CD4-positive, alpha-beta T cell (primary cell): Measurements from ENCODE around the gene POLR2J3. TPM values are rescaled to one million over a fixed set of nuclear protein-coding genes. Genes with fewer than 3 reads are reported as not detected.
"Not testable (repeated sequence)": the region's sequence is repeated elsewhere in the genome, so short reads cannot be mapped to it uniquely, and the experiment has no call there.

ENCODE experiments used
- ATAC-seq: fragments of 200-7000 bp; cut with Tn5 transposase; one replicate; pipeline ENCODE4 v1.10.0; 2022; ENCODE audit warnings: mild to moderate bottlenecking; ENCODE audit not compliant: poor library complexity
- CTCF ChIA-PET: fragments of 350-600 bp; sonication (Branson Sonifier 250); formaldehyde crosslinking; loops from one replicate; lab custom pipeline; 2021; ENCODE audit warnings: antibody characterized with exemption, inconsistent platforms; lab: Charles Lee
- POLR2A ChIA-PET: fragments of 350-600 bp; sonication (Branson Sonifier 250); formaldehyde crosslinking; loops from one replicate; lab custom pipeline; 2021; ENCODE audit warnings: antibody characterized with exemption, inconsistent platforms; lab: Charles Lee
- DNase-seq, 14 experiments: peaks; one replicate each; pipeline ENCODE4 v3.0.0-alpha.2; 2013 to 2020; ENCODE audit warnings: mixed read lengths in 2 of 14
- H3K27ac ChIP-seq, 2 donors: one replicate each; pipeline versions ENCODE4 v1.5.1 to v1.7.0; 2013; ENCODE audit warnings: low read length in 2 of 2, low read depth in 1 of 2, mild to moderate bottlenecking in 1 of 2
- H3K27me3 ChIP-seq, 2 experiments: 1 replicate in 1 of 2; 2 replicates in 1 of 2; pipeline versions ENCODE4 v1.6.1 to v1.7.0; 2013; ENCODE audit warnings: low read length in 2 of 2, control low read depth in 1 of 2, mild to moderate bottlenecking in 1 of 2, moderate library complexity in 1 of 2; ENCODE audit not compliant: insufficient read depth in 2 of 2, control insufficient read depth in 1 of 2
- H3K36me3 ChIP-seq: one replicate; pipeline ENCODE4 v1.6.1; 2013; ENCODE audit warnings: low read length, control low read depth; ENCODE audit not compliant: insufficient read depth
- H3K4me1 ChIP-seq: one replicate; pipeline ENCODE4 v1.6.1; 2013; ENCODE audit warnings: low read length, control low read depth; ENCODE audit not compliant: insufficient read depth
- H3K4me3 ChIP-seq: one replicate; pipeline ENCODE4 v1.5.1; 2013; ENCODE audit warnings: mild to moderate bottlenecking, low read length, moderate library complexity
- H3K9me3 ChIP-seq, 2 experiments: 1 replicate in 1 of 2; 2 replicates in 1 of 2; pipeline versions ENCODE4 v1.6.1 to v1.7.0; 2013; ENCODE audit warnings: low read length in 2 of 2, mild to moderate bottlenecking in 2 of 2, control low read depth in 1 of 2, moderate library complexity in 1 of 2; ENCODE audit not compliant: control insufficient read depth in 1 of 2, insufficient read depth in 1 of 2
- H3K27ac Mint-ChIP-seq: one replicate; pipeline ENCODE4 v1.8.0; 2020; ENCODE audit warnings: mixed read lengths
- H3K27me3 Mint-ChIP-seq: one replicate; pipeline ENCODE4 v1.8.0; 2021; ENCODE audit warnings: mixed read lengths
- H3K36me3 Mint-ChIP-seq: one replicate; pipeline ENCODE4 v1.8.0; 2021; ENCODE audit warnings: low read depth, mixed read lengths
- H3K4me1 Mint-ChIP-seq: one replicate; pipeline ENCODE4 v1.8.0; 2021; ENCODE audit warnings: low read depth, mixed read lengths
- H3K4me3 Mint-ChIP-seq: one replicate; pipeline ENCODE4 v1.8.0; 2020; ENCODE audit warnings: mild to moderate bottlenecking, mixed read lengths
- H3K9me3 Mint-ChIP-seq: one replicate; pipeline ENCODE4 v1.8.0; 2020; ENCODE audit warnings: mixed read lengths
- intact Hi-C, 2 experiments: fragments of 100-400 bp; cut with DNase I in 1 of 2; cut with micrococcal nuclease in 1 of 2; formaldehyde crosslinking; loops; one replicate each; pipeline versions ENCODE4 v1.15.1 to v1.9.0; 2023 to 2025; cut with DNase I, micrococcal nuclease
- total RNA-seq, 174 experiments: library from RNA in 2 of 174; stranded (reverse) in 2 of 174; gene quantifications; one replicate each; pipeline ENCODE4 v1.2.3 and lab custom pipeline; 2021 to 2026

The POLR2J3 gene
- total RNA-seq, 2 experiments from 2014 or later, result 82.5 to 90.6 TPM

- ATAC-seq, H3K9me3 Mint-ChIP-seq, H3K27me3 Mint-ChIP-seq, DNase-seq, H3K4me1 ChIP-seq, intact Hi-C loops, H3K4me3 Mint-ChIP-seq, H3K4me1 Mint-ChIP-seq, H3K9me3 ChIP-seq, POLR2A ChIA-PET, H3K36me3 ChIP-seq, H3K27ac ChIP-seq, CTCF ChIA-PET, H3K36me3 Mint-ChIP-seq, H3K4me3 ChIP-seq, H3K27ac Mint-ChIP-seq, H3K27me3 ChIP-seq: not testable (repeated sequence)
Observed at GRCh38 chr7:102550808-102551422, 21.5 kb downstream of the POLR2J3 start, which contains the start of gene SPDYE2. Gene SPDYE2, plus strand, starts transcription at chr7:102551226. Its CDS starts 2,030 bp downstream, at chr7:102553256.

GRCh38 chr7:102546353-102546752, 26.0 kb downstream of the POLR2J3 start:
- CTCF ChIA-PET, H3K27ac Mint-ChIP-seq, H3K36me3 Mint-ChIP-seq, H3K4me1 Mint-ChIP-seq, H3K27me3 ChIP-seq, H3K27ac ChIP-seq, ATAC-seq, H3K27me3 Mint-ChIP-seq, H3K4me3 ChIP-seq, H3K36me3 ChIP-seq, H3K4me3 Mint-ChIP-seq, H3K9me3 Mint-ChIP-seq, H3K9me3 ChIP-seq, intact Hi-C loops, POLR2A ChIA-PET, DNase-seq, H3K4me1 ChIP-seq: not testable (repeated sequence)

- H3K9me3 Mint-ChIP-seq, CTCF ChIA-PET, intact Hi-C loops, H3K36me3 ChIP-seq, H3K27ac Mint-ChIP-seq, ATAC-seq, H3K4me1 ChIP-seq, H3K36me3 Mint-ChIP-seq, H3K27me3 ChIP-seq, POLR2A ChIA-PET, H3K27me3 Mint-ChIP-seq, H3K4me3 ChIP-seq, H3K4me3 Mint-ChIP-seq, H3K9me3 ChIP-seq, H3K4me1 Mint-ChIP-seq, H3K27ac ChIP-seq: not testable (repeated sequence)
- DNase-seq, result peak in 1 of 14 experiments; percentile 29
Observed at GRCh38 chr7:102545288-102545687, 27.1 kb downstream of the POLR2J3 start.

GRCh38 chr7:102544372-102544771, 28.0 kb downstream of the POLR2J3 start:
- not testable (repeated sequence) for ATAC-seq, H3K4me1 Mint-ChIP-seq

GRCh38 chr7:102543596-102543995, 28.8 kb downstream of the POLR2J3 start, which contains the start of gene UPK3BL2:
Gene UPK3BL2, minus strand, starts transcription at chr7:102543696. Its CDS starts 60 bp downstream, at chr7:102543636.
- H3K9me3 Mint-ChIP-seq, H3K27ac ChIP-seq, H3K4me1 Mint-ChIP-seq, H3K9me3 ChIP-seq, H3K27me3 Mint-ChIP-seq, H3K27ac Mint-ChIP-seq, H3K36me3 Mint-ChIP-seq, intact Hi-C loops, H3K4me3 Mint-ChIP-seq, DNase-seq, H3K4me1 ChIP-seq, H3K27me3 ChIP-seq, POLR2A ChIA-PET, H3K36me3 ChIP-seq, H3K4me3 ChIP-seq, CTCF ChIA-PET, ATAC-seq: not testable (repeated sequence)

More at GRCh38 chr7:102544372-102544771, 28.0 kb downstream of the POLR2J3 start:
- POLR2A ChIA-PET, H3K27me3 Mint-ChIP-seq, H3K27me3 ChIP-seq, H3K9me3 ChIP-seq, H3K9me3 Mint-ChIP-seq, H3K36me3 Mint-ChIP-seq, H3K27ac Mint-ChIP-seq, H3K4me1 ChIP-seq, H3K36me3 ChIP-seq, H3K27ac ChIP-seq, H3K4me3 ChIP-seq, CTCF ChIA-PET, intact Hi-C loops, DNase-seq, H3K4me3 Mint-ChIP-seq: not testable (repeated sequence)

- H3K27ac ChIP-seq, H3K27ac Mint-ChIP-seq, intact Hi-C loops, H3K36me3 ChIP-seq, H3K9me3 Mint-ChIP-seq, CTCF ChIA-PET, H3K4me3 ChIP-seq, H3K36me3 Mint-ChIP-seq, H3K4me3 Mint-ChIP-seq, H3K27me3 ChIP-seq, ATAC-seq, H3K27me3 Mint-ChIP-seq, H3K9me3 ChIP-seq, DNase-seq, POLR2A ChIA-PET, H3K4me1 Mint-ChIP-seq, H3K4me1 ChIP-seq: not testable (repeated sequence)
Observed at GRCh38 chr7:102542771-102543170, 29.6 kb downstream of the POLR2J3 start.

- H3K27me3 Mint-ChIP-seq, H3K27ac Mint-ChIP-seq, H3K4me3 ChIP-seq, H3K27me3 ChIP-seq, H3K4me1 ChIP-seq, H3K36me3 Mint-ChIP-seq, H3K4me1 Mint-ChIP-seq, H3K27ac ChIP-seq, H3K4me3 Mint-ChIP-seq, intact Hi-C loops, H3K36me3 ChIP-seq, DNase-seq, CTCF ChIA-PET, ATAC-seq, POLR2A ChIA-PET, H3K9me3 Mint-ChIP-seq, H3K9me3 ChIP-seq: not testable (repeated sequence)
Observed at GRCh38 chr7:102542083-102542482, 30.3 kb downstream of the POLR2J3 start.
